ENCODE results near the gene RPRD1A. TPM values are rescaled to one million over a fixed set of nuclear protein-coding genes. Genes with fewer than 3 reads are reported as not detected.
"Not testable (repeated sequence)": the region's sequence is repeated elsewhere in the genome, so short reads cannot be mapped to it uniquely, and the experiment has no call there.

RPRD1A gene, protein sequence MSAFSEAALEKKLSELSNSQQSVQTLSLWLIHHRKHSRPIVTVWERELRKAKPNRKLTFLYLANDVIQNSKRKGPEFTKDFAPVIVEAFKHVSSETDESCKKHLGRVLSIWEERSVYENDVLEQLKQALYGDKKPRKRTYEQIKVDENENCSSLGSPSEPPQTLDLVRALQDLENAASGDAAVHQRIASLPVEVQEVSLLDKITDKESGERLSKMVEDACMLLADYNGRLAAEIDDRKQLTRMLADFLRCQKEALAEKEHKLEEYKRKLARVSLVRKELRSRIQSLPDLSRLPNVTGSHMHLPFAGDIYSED
- total RNA-seq, result 162 TPM

- peak; percentile 97 for DNase-seq
These were observed at the start of gene RPRD1A for GRCh38 chr18:36067055-36067957. RPRD1A (minus strand) TSS chr18:36067559; CDS start chr18:36067404, 155 bp downstream.

- DNase-seq, result not testable (repeated sequence)
These were observed 49.4 kb upstream of the RPRD1A start for GRCh38 chr18:36116771-36117170.

DNA sequence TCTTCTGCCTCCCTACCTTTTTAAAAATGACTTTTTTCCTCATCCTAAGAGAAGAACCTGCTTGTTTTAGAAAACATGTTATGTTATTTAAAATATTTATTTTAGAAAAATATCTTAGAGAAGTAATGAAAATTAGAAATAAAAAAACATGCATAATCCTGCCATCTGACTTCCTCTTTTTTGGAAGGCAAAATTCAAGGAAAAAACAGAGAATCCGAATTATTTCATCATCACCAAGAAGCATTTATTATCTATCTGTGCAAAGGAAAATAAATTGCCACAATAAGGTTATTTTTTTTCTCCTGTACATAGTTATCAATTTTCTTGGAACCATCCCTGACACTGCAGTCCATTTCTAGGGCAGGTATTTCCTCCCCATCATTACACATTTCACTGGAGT, 47.4 kb upstream of the RPRD1A start:
- no peak for DNase-seq

DNA sequence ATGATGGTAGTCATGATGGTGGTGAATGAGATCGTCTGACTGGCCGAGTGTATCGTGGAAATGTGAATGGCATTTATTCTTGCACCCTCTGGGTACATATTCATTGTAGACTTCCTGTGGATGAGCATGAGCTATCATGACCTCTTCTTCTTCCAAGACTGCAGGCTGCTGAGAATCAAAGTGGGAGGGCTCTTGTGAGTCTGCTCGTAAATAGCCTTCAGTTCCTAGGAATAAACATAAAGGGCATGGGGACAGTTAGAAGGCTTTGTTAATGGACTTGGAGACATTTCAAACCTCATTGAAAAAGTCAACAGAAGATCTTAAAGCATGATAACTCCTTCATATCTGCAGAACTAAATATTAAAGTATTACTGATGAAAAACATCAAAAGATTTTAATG, 46.9 kb upstream of the RPRD1A start:
- no peak for DNase-seq

GRCh38 chr18:36112302-36112701, 44.9 kb upstream of the RPRD1A start:
- DNase-seq, result no peak

GRCh38 chr18:36109737-36110136, 42.4 kb upstream of the RPRD1A start:
- DNase-seq, result no peak

DNA sequence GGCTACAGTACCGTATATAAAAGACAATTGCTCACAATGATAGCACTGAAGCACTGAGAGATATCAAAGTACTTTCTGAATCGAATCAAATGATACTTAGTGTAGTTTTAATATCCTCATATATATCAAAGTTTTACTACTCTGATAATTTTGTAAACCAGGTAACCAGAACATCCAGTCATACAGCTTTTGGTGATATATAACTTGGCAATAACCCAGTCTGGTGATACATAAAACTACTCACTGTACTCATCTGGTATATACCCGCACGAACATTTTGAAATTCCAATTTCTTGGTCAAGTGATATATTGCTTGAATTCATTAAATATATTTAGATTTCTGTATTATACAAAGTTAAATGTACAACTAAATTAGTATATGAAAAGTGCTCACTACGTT, 41.2 kb upstream of the RPRD1A start:
- no peak for DNase-seq

DNA sequence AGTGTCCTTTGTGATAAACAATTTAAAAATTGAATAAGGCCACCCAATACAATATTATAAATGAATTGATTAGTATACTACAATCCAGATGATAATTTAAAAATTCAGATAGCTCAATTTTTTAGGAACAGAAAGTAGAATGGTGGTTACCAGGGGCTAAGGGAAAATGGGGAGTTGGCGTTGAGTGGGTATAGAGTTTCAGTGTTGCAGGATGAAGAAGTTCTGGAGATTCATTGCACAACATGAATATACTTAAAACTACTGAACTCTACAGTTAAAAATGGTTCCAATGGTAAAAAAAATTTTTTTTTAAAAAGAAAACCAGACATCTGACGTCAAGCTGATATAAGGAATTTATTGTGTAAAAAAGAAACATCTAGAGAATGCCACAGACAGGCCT, 40.8 kb upstream of the RPRD1A start:
- no peak for DNase-seq

GRCh38 chr18:36107477-36107876, 40.1 kb upstream of the RPRD1A start:
- no peak for DNase-seq

DNA sequence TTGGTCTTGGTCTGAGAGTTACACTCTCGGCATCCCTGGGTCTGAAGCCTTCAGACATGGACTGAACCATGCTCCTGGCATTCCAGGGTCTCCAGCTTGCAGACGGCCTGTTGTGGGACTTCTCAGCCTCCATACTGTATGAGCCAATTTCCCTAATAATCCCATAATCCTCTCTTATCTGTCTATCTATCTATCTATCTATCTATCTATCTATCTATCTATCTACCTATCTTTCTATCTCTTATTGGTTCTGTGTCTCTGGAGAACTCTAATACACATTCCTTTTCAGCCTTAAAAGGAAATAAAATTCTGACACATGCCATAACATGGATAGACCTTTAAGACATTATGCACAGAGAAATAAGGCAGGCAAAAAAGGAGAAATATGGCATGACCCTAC, 37.4 kb upstream of the RPRD1A start:
- DNase-seq, result no peak

GRCh38 chr18:36101943-36102342, 34.6 kb upstream of the RPRD1A start:
- no peak for DNase-seq

GRCh38 chr18:36099311-36099710, 32.0 kb upstream of the RPRD1A start:
- no peak for DNase-seq

GRCh38 chr18:36096955-36097354, 29.6 kb upstream of the RPRD1A start:
- DNase-seq, result no peak

DNA sequence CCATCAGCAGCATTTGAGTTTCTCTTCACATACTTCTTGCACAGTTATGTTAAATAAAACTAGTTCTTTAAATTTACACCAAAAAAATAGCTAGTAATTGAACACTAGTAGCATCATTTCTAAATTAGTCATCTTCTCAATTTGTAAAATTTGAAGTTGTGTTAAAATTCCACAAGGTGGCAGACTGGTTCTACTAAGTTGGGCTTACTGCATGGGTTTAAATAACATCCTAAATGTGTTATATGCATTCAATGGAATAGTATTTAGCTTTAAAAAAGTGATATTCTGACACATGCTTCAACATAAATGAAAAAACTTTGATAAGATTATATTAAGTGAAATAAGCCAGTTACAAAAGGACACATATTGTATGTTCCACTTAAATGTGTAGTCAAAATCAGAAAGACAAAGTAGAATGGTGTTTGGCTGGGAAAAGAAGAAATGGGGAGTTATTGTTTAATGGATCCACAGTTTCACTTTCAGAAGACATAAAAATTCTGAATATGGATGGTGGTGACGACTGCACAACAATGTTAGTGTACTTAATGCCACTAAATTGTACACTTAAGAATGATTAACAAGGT, 28.7 kb upstream of the RPRD1A start:
- DNase-seq, result no peak

GRCh38 chr18:36094431-36094830, 27.1 kb upstream of the RPRD1A start:
- no peak for DNase-seq

DNA sequence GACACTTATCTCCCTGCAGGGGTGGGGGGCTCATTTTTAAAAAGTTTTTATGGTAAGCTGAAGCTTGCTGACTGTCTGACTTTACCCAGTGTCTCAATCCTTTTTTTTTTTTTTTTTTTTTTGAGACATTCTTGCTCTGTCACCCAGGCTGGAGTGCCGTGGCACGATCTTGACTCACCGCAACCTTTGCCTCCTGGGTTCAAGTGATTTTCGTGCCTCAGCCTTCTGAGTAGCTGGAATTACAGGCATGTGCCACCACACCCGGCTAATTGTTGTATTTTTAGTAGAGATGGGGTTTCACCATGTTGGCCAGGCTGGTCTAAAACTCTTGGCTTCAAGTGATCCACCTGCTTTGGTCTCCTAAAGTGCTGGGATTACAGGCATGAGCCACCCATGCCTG, 24.8 kb upstream of the RPRD1A start:
- not testable (repeated sequence) for DNase-seq

- no peak for DNase-seq
These were observed 21.6 kb upstream of the RPRD1A start for GRCh38 chr18:36089001-36089400.

GRCh38 chr18:36088256-36088655, 20.9 kb upstream of the RPRD1A start:
- DNase-seq, result no peak

DNA sequence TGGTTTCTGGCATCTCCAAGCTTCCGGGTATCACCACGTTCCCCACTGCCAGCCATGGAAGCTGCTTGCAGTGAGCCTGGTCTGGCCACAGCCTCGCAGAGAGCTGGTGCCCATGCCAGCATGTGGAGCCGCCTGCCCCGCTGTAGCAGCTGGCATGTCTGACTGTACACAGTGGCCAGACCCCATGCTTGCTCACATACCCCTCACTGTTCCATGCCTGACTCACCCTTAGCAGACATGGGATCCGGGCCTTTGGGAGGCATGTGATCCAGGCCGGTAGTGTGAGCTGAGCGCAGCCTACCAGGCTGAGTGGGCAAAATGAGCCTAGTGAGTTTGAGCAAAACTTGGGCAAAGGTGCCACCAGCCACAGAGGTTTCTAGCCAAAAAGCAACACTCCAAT, 18.8 kb upstream of the RPRD1A start:
- DNase-seq, result no peak

GRCh38 chr18:36085195-36085594, 17.8 kb upstream of the RPRD1A start:
- no peak for DNase-seq

DNA sequence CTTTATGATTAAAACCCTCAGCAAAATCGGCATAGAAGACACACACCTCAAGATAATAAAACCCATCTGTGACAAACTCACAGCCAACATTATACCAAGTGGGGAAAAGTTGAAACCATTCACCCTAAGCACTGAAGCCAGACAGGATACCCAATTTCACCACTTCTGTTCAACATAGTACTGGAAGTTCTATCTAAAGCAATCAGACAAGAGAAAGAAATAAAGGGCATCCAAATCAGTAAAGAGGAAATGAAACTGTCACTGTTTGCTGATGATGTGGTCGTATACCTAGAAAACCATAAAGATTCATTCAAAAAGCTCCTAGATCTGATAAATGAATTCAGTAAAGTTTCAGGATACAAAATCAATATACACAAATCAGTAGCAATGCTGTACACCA, 16.4 kb upstream of the RPRD1A start:
- DNase-seq, result no peak

GRCh38 chr18:36081118-36081517, 13.8 kb upstream of the RPRD1A start:
- not testable (repeated sequence) for DNase-seq

All from occipital lobe (tissue), 2 donors.